Measurements from ENCODE around the gene SLC35F3. TPM values are rescaled to one million over a fixed set of nuclear protein-coding genes. Genes with fewer than 3 reads are reported as not detected.

The SLC35F3 gene
- total and polyA plus RNA-seq, 7 donors = under 0.01 to 0.54 (median 0.28) TPM; not detected in 2

- no peak for DNase-seq
- intact Hi-C loops (cut with DNase I) = no loop called here
- Histone ChIP-seq H3K27me3 (no peaks in the 10 kb centered on the region), H3K27ac (no peak overlapping the region), H3K36me3 (no peaks in the 10 kb centered on the region), H3K4me3 (no peak overlapping the region), H3K9me3 (no peaks in the 10 kb centered on the region), H3K4me1 (no peaks in the 10 kb centered on the region)
- WGBS, 2 donors = 81 to 87% methylated on average over 8 of the region's 8 CpGs
- TF ChIP-seq POLR2AphosphoS5 (IDR thresholded peaks at IDR 0.05) (no peak), POLR2A (IDR thresholded peaks at IDR 0.05) (no peak), EP300 (IDR thresholded peaks at IDR 0.05) (no peak), CTCF (IDR thresholded peaks at IDR 0.05) (no peak)
Measured at GRCh38 chr1:233912447-233912846, 8.0 kb downstream of the SLC35F3 start.

GRCh38 chr1:233912909-233913308 lies 8.4 kb downstream of the SLC35F3 start:
- 82 to 83% methylated on average over 4 of the region's 4 CpGs for WGBS, 2 donors
- H3K9me3 ChIP-seq = no peaks in the 10 kb centered on the region
- DNase-seq = no peak
- H3K27me3 ChIP-seq = no peaks in the 10 kb centered on the region
- no peaks in the 10 kb centered on the region for H3K4me1 ChIP-seq
- H3K27ac ChIP-seq = no peak overlapping the region
- no peak overlapping the region for H3K4me3 ChIP-seq
- intact Hi-C loops (cut with DNase I) = no loop called here
- no peaks in the 10 kb centered on the region for H3K36me3 ChIP-seq
- TF ChIP-seq CTCF (IDR thresholded peaks at IDR 0.05) = no peak
- no peak for TF ChIP-seq EP300 (IDR thresholded peaks at IDR 0.05)
- TF ChIP-seq POLR2A (IDR thresholded peaks at IDR 0.05) = no peak
- TF ChIP-seq POLR2AphosphoS5 (IDR thresholded peaks at IDR 0.05) = no peak

- intact Hi-C loops (cut with DNase I) = no loop called here
- Histone ChIP-seq H3K9me3 (no peaks in the 10 kb centered on the region), H3K36me3 (no peaks in the 10 kb centered on the region), H3K27ac (no peak overlapping the region), H3K4me1 (no peaks in the 10 kb centered on the region), H3K27me3 (no peaks in the 10 kb centered on the region), H3K4me3 (no peak overlapping the region)
- 66 to 81% methylated on average over 5 of the region's 5 CpGs for WGBS, 2 donors
- TF ChIP-seq POLR2AphosphoS5 (IDR thresholded peaks at IDR 0.05) = no peak
- TF ChIP-seq CTCF (IDR thresholded peaks at IDR 0.05) = no peak
- no peak for TF ChIP-seq EP300 (IDR thresholded peaks at IDR 0.05)
- no peak for TF ChIP-seq POLR2A (IDR thresholded peaks at IDR 0.05)
- DNase-seq = no peak
Measured at GRCh38 chr1:233916706-233917105, 12.2 kb downstream of the SLC35F3 start.

GRCh38 chr1:233919786-233920185 lies 15.3 kb downstream of the SLC35F3 start:
- DNase-seq = no peak
- Histone ChIP-seq H3K9me3 (no peaks in the 10 kb centered on the region), H3K27ac (no peak overlapping the region), H3K4me1 (no peaks in the 10 kb centered on the region), H3K4me3 (no peak overlapping the region), H3K27me3 (no peaks in the 10 kb centered on the region), H3K36me3 (no peaks in the 10 kb centered on the region)
- TF ChIP-seq POLR2A (IDR thresholded peaks at IDR 0.05) (no peak), EP300 (IDR thresholded peaks at IDR 0.05) (no peak), CTCF (IDR thresholded peaks at IDR 0.05) (no peak), POLR2AphosphoS5 (IDR thresholded peaks at IDR 0.05) (no peak)
- intact Hi-C loops (cut with DNase I) = no loop called here
- WGBS, 2 donors = 68 to 75% methylated on average over 7 of the region's 7 CpGs

- intact Hi-C loops (cut with DNase I) = no loop called here
- 68 to 73% methylated on average over 2 of the region's 2 CpGs for WGBS, 2 donors
- H3K27me3 ChIP-seq = no peaks in the 10 kb centered on the region
- TF ChIP-seq POLR2AphosphoS5 (IDR thresholded peaks at IDR 0.05) = no peak
- TF ChIP-seq CTCF (IDR thresholded peaks at IDR 0.05) = no peak
- TF ChIP-seq EP300 (IDR thresholded peaks at IDR 0.05) = no peak
- TF ChIP-seq POLR2A (IDR thresholded peaks at IDR 0.05) = no peak
- DNase-seq = no peak
- H3K4me3 ChIP-seq = no peak overlapping the region
- H3K9me3 ChIP-seq = no peaks in the 10 kb centered on the region
- no peaks in the 10 kb centered on the region for H3K36me3 ChIP-seq
- H3K27ac ChIP-seq = no peak overlapping the region
- H3K4me1 ChIP-seq = no peaks in the 10 kb centered on the region
Measured at GRCh38 chr1:233928123-233928522, 23.6 kb downstream of the SLC35F3 start.
